GM12892 (cell line): Measurements from ENCODE around the gene ZNF638.

Experiments used
- POLR2A ChIP-seq: IDR thresholded peaks from 2 replicates; pipeline ENCODE4 v1.6.1; 2011; ENCODE audit warnings: low read depth, low read length, control low read depth
- POLR2AphosphoS5 ChIP-seq: IDR thresholded peaks from 2 replicates; pipeline ENCODE4 v1.6.1; 2011; ENCODE audit warnings: low read depth, low read length, control low read depth
- TAF1 ChIP-seq: IDR thresholded peaks from 2 replicates; pipeline ENCODE4 v1.6.1; 2011; ENCODE audit warnings: low read depth, mild to moderate bottlenecking, control low read depth, low read length, borderline replicate concordance

GRCh38 chr2:71410696-71411095 lies 79.1 kb downstream of the ZNF638 start:
- no peak for TF ChIP-seq POLR2A
- no peak for TF ChIP-seq POLR2AphosphoS5
- no peak for TF ChIP-seq TAF1
